Measurements from ENCODE around the gene ZDHHC1. TPM values are rescaled to one million over a fixed set of nuclear protein-coding genes. Genes with fewer than 3 reads are reported as not detected.

The ZDHHC1 gene
- 18.2 and 24.3 TPM in 2 replicates for total RNA-seq (2014; rRNA removed; shearing (Covaris generic))

GRCh38 chr16:67415872-67416793, at the start of gene ZDHHC1:
Gene ZDHHC1, minus strand, starts transcription at chr16:67416477. Its CDS starts 8,702 bp downstream, at chr16:67407775.
- no peak for DNase-seq (ENCODE audit: low spot score)

GRCh38 chr16:67464565-67464964, 48.3 kb upstream of the ZDHHC1 start:
- no peak for DNase-seq (ENCODE audit: low spot score)

- DNase-seq (ENCODE audit: low spot score), result no peak
Observed at GRCh38 chr16:67463691-67464090, 47.4 kb upstream of the ZDHHC1 start.

DNA sequence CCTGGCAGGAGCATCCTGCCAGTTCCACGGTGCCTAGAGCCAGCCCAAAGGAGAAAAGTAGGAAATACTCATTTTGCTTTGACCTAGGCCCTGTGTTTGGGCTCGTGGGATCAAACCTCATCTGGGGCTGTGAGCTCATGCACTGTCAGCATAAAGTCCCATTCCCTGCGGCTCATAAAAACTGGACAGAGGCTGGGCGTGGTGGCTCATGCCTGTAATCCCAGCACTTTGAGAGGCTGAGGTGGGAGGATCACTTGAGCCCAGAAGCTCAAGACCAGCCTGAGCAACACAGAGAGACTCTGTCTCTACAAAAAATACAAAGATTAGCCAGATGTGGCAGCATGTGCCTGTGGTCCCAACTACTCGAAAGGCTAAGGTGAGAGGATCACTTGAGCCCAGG, 46.8 kb upstream of the ZDHHC1 start:
- no peak for DNase-seq (ENCODE audit: low spot score)

DNA sequence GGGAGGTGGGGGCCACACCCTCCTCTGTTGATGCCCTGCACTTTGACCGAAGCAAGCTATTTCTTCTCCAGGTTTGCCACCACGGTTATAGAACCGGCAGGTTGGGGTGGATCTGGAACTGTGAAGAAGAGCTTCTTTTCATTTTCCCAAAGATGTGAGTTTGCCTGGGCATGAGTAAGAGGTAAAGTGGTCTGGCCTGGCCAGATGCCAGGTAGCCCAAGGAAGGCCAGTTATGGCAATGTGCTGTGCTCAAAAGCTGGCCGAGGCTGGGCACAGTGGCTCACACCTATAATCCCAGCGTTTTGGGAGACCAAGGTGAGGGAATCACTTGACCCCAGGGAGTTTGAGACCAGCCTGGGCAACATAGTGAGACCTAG, 46.0 kb upstream of the ZDHHC1 start:
- DNase-seq (ENCODE audit: low spot score), result no peak

GRCh38 chr16:67461600-67462278, 45.5 kb upstream of the ZDHHC1 start:
- DNase-seq (ENCODE audit: low spot score), result no peak

DNA sequence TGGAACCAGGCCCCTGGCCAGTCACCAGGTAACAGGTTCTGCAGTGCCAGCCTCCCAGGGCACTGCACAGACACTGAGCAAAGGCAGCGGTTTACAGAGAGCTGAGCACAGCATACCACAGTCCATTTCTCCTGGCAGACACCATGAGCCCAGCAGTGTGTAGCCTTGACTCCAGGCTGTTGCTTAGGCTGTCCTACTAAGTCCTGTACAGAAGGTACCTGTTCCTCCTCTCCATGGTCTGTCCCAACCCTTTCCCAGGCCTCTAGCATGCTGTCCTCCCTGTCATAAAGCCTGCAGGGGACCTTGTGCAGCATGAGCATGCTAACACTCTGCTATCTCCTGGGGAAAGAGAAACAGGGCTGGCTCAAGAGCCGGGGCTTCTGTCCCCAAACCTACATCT, 44.7 kb upstream of the ZDHHC1 start:
- DNase-seq (ENCODE audit: low spot score), result no peak

GRCh38 chr16:67460168-67460567, 43.9 kb upstream of the ZDHHC1 start:
- no peak for DNase-seq (ENCODE audit: low spot score)

GRCh38 chr16:67459861-67460150, 43.5 kb upstream of the ZDHHC1 start:
- DNase-seq (ENCODE audit: low spot score), result no peak

DNA sequence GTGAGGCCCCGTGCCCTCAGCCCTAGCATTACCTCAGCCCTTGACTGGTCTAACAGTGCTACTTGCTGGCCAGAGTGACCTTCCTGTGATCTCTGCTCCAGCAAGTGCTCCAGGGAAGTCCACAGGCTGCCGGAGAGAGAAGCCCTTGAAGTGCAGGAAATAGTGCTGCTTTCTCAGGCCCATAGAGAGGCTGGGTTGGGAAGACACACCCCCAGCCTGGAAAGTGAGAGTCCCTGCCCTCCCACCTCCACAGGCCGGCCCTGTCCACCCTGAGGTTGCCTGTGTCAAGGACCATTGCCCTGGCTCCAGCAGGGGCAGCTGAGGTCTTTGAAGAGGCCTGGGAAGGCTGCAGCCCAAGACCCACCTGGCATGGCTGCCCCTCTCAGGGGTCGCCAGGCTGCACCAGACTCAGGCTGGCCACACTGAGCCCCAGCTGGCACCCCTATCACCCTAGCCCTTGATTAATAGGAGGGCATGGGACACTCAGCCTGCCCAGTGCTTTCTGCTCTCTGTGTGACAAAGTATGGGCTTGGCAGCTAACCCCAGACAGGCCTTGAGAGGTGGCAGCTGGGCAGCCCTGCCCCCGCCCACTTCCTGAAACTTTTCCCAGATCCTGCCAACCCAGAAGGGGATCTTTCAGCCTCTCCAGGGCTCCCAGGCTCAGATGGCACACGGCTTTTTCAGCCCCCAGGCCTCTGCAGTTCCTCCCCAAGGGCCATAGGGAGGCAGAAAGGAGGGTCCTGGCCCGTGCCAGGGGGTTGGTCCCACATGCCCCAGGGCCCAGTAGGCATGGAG, 43.0 kb upstream of the ZDHHC1 start:
- DNase-seq (ENCODE audit: low spot score), result peak; percentile 28

- no peak for DNase-seq (ENCODE audit: low spot score)
Observed at GRCh38 chr16:67458121-67458641, 41.9 kb upstream of the ZDHHC1 start.

GRCh38 chr16:67457611-67458010, 41.3 kb upstream of the ZDHHC1 start:
- DNase-seq (ENCODE audit: low spot score), result no peak

DNA sequence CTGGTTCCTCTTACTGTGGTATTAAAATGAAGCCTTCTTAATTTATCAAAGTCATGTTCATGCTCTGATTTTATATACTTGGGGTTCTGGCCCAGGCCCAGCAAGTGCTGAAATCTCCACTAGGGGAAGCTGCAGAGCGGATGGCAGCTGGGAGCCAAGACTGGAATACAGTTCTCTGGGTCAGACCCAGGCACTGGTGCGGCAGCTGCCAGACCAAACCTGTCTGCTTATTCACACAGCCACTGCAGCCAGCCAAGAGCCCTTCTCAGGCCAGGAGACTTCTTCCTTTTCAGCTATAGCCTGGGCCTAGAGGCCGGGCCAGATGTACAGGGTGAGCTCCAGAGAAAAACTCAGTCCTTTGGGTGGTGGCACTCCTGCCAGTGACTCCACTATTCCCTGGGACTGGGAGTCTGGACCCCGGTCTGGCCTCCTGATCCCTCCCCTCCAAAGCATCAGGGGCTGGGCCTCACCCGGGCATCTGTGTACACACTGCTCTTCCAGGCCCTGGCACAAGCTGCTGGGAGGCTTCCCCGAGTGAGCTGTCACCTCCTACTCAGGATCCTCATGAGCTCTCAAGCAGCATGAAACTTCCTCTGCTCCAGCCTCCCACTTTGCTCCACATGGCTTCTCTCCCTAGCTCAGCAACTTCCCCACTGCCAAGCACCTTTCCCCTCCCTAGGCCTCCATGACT, 40.3 kb upstream of the ZDHHC1 start:
- DNase-seq (ENCODE audit: low spot score), result no peak

DNA sequence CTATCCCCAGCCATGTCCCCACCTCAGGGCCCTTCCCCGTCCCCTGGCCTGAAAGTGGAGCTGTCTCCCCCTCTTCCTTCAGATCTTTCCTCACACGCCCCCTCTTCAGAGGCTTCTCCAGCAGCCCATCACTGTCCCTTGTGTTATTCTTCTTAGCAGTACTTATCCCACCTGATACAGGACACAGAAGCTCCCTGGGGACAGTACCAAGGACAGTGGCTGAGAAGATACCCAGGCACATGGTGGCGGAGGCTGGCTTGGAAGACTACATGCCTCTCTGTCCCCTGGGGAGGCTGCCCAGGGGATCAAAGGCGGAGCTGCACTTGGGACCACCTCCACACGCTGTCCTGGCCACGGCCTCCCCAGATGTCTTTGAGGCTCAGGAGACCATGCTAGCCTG, 38.6 kb upstream of the ZDHHC1 start:
- no peak for DNase-seq (ENCODE audit: low spot score)

DNA sequence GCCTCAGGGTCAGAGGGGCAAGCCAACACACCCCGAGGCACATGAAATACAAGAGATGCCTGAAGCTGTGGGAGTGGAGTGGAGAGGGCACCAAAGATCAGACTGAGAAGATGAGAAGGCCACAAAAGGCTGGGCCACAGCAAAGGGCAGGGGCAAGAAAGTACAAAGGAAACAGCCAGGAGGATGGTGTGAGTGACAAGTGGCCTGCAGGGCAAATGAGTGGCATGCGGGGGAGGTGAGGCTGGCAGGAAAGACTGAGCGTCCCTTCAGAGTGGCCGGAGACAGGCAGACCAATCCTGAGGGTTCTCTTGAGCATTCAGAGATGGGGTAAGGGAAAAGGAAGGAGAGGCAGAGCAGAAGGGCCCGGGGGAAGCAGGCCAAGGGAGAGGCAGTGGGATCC, 37.8 kb upstream of the ZDHHC1 start:
- no peak for DNase-seq (ENCODE audit: low spot score)

- no peak for DNase-seq (ENCODE audit: low spot score)
Observed at GRCh38 chr16:67451704-67452435, 35.6 kb upstream of the ZDHHC1 start.

DNA sequence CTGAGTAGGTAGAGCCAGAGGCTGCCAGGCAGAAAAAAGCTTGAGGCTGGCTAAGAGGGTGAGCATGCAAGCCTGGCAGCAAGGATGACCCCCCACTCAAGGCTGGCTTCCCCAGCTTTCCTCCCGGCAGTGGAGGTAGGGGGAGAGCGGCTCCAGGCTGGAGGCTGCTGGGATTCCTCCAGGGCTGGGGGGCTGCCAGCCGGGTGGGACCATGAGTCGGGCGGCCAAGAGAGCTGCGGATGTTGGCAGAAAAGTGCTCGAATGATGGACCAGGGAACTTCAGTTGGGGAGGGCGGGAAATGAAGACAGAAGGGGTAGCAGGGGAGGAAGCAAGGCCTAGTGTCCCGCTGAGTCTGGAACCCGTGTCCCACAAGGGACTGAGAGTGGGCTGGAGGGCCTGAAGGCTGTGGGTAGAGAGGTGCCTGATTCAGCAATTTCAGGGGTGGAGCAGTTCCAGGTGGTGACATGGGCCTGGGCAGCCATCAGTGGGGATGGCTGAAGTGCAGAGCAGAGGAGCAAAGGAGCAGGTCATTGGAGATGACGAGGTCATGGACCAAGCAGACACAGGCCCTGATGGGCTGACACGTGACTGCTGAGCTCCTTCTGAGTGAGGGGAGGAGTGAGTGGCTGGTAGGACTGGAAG, 34.9 kb upstream of the ZDHHC1 start:
- DNase-seq (ENCODE audit: low spot score), result no peak

DNA sequence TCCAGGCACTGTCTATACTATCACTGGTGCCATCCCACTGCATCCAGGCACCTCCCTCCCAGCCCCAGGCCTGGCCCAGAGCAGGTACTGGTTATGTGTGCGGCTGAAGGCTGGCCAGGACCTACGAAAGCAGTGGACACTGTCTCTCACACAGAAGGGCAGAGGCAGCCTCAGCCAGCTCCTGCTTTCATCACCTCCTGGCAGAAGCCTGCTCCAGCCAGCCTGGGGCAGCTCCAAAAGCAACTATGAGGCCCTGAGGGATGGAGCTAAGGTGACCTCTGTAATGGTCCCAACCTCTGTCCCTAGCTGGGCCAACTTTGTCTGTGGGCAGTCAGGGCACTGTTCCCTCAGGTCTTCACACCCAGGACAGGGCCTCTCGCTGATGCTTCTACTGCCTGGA, 33.5 kb upstream of the ZDHHC1 start:
- no peak for DNase-seq (ENCODE audit: low spot score)

- no peak for DNase-seq (ENCODE audit: low spot score)
Observed at GRCh38 chr16:67449336-67449735, 33.1 kb upstream of the ZDHHC1 start.

- no peak for DNase-seq (ENCODE audit: low spot score)
Observed at GRCh38 chr16:67448580-67448979, 32.3 kb upstream of the ZDHHC1 start.
